Measurements from ENCODE around the gene B4GALNT3.

GRCh38 chr12:544142-544541 is 84.4 kb downstream of the B4GALNT3 start:
- no peak for TF ChIP-seq CTCF (IDR thresholded peaks at IDR 0.05)
- no peak for TF ChIP-seq POLR2A (IDR thresholded peaks at IDR 0.05)

Data from ovary (tissue), 3 donors.